ENCODE data around the gene GRIK4. TPM values are rescaled to one million over a fixed set of nuclear protein-coding genes. Genes with fewer than 3 reads are reported as not detected.

Gene GRIK4
- total RNA-seq, 1 experiment from 2014 or later: not detected

GRCh38 chr11:120940160-120940848 is 428.8 kb downstream of the GRIK4 start:
- Histone ChIP-seq H3K9me2 (replicated peaks; ENCODE audit: insufficient read depth, low read length) (no peaks in the 10 kb centered on the region), H3K9me3 (ENCODE audit: low read length) (no peaks in the 10 kb centered on the region), H4K20me1 (ENCODE audit: insufficient read depth, low read depth, low read length) (no peaks in the 10 kb centered on the region), H3K4me3 (ENCODE audit: low read length) (no peak overlapping the region), H3K27ac (ENCODE audit: low read length) (no peak overlapping the region), H3K27me3 (ENCODE audit: low read length) (no peaks in the 10 kb centered on the region), H2AFZ (ENCODE audit: low read length) (no peak overlapping the region), H3K36me3 (ENCODE audit: insufficient read depth, low read length) (no peaks in the 10 kb centered on the region), H3K9ac (ENCODE audit: low read length) (no peak overlapping the region), H3K4me2 (ENCODE audit: low read depth, low read length, poor library complexity, severe bottlenecking) (no peak overlapping the region), H3K79me2 (ENCODE audit: low read length) (no peaks in the 10 kb centered on the region), H3K4me1 (ENCODE audit: low read length) (no peaks in the 10 kb centered on the region)
- DNase-seq: no peak

GRCh38 chr11:120941000-120941399 is 429.5 kb downstream of the GRIK4 start:
- H3K79me2 ChIP-seq (ENCODE audit: low read length): no peaks in the 10 kb centered on the region
- no peaks in the 10 kb centered on the region for H3K9me3 ChIP-seq (ENCODE audit: low read length)
- no peak overlapping the region for H3K9ac ChIP-seq (ENCODE audit: low read length)
- H3K27me3 ChIP-seq (ENCODE audit: low read length): no peaks in the 10 kb centered on the region
- no peak overlapping the region for H3K4me2 ChIP-seq (ENCODE audit: low read depth, low read length, poor library complexity, severe bottlenecking)
- no peak overlapping the region for H2AFZ ChIP-seq (ENCODE audit: low read length)
- no peaks in the 10 kb centered on the region for H3K36me3 ChIP-seq (ENCODE audit: insufficient read depth, low read length)
- no peak overlapping the region for H3K27ac ChIP-seq (ENCODE audit: low read length)
- H3K4me1 ChIP-seq (ENCODE audit: low read length): no peaks in the 10 kb centered on the region
- no peak for DNase-seq
- no peaks in the 10 kb centered on the region for H4K20me1 ChIP-seq (ENCODE audit: insufficient read depth, low read depth, low read length)
- no peak overlapping the region for H3K4me3 ChIP-seq (ENCODE audit: low read length)
- H3K9me2 ChIP-seq (replicated peaks; ENCODE audit: insufficient read depth, low read length): no peaks in the 10 kb centered on the region

GRCh38 chr11:120942701-120943100 is 431.2 kb downstream of the GRIK4 start:
- Histone ChIP-seq H3K4me1 (ENCODE audit: low read length) (no peaks in the 10 kb centered on the region), H3K27me3 (ENCODE audit: low read length) (no peaks in the 10 kb centered on the region), H3K27ac (ENCODE audit: low read length) (no peak overlapping the region), H3K9me3 (ENCODE audit: low read length) (no peaks in the 10 kb centered on the region), H2AFZ (ENCODE audit: low read length) (no peak overlapping the region), H3K4me2 (ENCODE audit: low read depth, low read length, poor library complexity, severe bottlenecking) (no peak overlapping the region), H4K20me1 (ENCODE audit: insufficient read depth, low read depth, low read length) (no peaks in the 10 kb centered on the region), H3K79me2 (ENCODE audit: low read length) (no peaks in the 10 kb centered on the region), H3K9me2 (replicated peaks; ENCODE audit: insufficient read depth, low read length) (no peaks in the 10 kb centered on the region), H3K36me3 (ENCODE audit: insufficient read depth, low read length) (no peaks in the 10 kb centered on the region), H3K9ac (ENCODE audit: low read length) (no peak overlapping the region), H3K4me3 (ENCODE audit: low read length) (no peak overlapping the region)
- DNase-seq: no peak

GRCh38 chr11:120945042-120945441 is 433.5 kb downstream of the GRIK4 start:
- Histone ChIP-seq H3K4me2 (ENCODE audit: low read depth, low read length, poor library complexity, severe bottlenecking) (no peak overlapping the region), H3K27ac (ENCODE audit: low read length) (no peak overlapping the region)

GRCh38 chr11:120950880-120951279 is 439.3 kb downstream of the GRIK4 start:
- Histone ChIP-seq H4K20me1 (ENCODE audit: insufficient read depth, low read depth, low read length) (no peaks in the 10 kb centered on the region), H3K9me2 (replicated peaks; ENCODE audit: insufficient read depth, low read length) (no peaks in the 10 kb centered on the region), H3K4me1 (ENCODE audit: low read length) (no peaks in the 10 kb centered on the region), H3K36me3 (ENCODE audit: insufficient read depth, low read length) (no peaks in the 10 kb centered on the region), H3K9ac (ENCODE audit: low read length) (no peak overlapping the region), H3K4me3 (ENCODE audit: low read length) (no peak overlapping the region), H3K9me3 (ENCODE audit: low read length) (no peaks in the 10 kb centered on the region), H3K27ac (ENCODE audit: low read length) (no peak overlapping the region), H2AFZ (ENCODE audit: low read length) (no peak overlapping the region), H3K4me2 (ENCODE audit: low read depth, low read length, poor library complexity, severe bottlenecking) (no peak overlapping the region), H3K79me2 (ENCODE audit: low read length) (no peaks in the 10 kb centered on the region), H3K27me3 (ENCODE audit: low read length) (no peaks in the 10 kb centered on the region)
- DNase-seq: no peak

More at GRCh38 chr11:120945042-120945441, 433.5 kb downstream of the GRIK4 start:
- H3K9me3 ChIP-seq (ENCODE audit: low read length): no peaks in the 10 kb centered on the region
- no peaks in the 10 kb centered on the region for H4K20me1 ChIP-seq (ENCODE audit: insufficient read depth, low read depth, low read length)
- H3K4me3 ChIP-seq (ENCODE audit: low read length): no peak overlapping the region
- no peak overlapping the region for H2AFZ ChIP-seq (ENCODE audit: low read length)
- no peaks in the 10 kb centered on the region for H3K4me1 ChIP-seq (ENCODE audit: low read length)
- H3K9me2 ChIP-seq (replicated peaks; ENCODE audit: insufficient read depth, low read length): no peaks in the 10 kb centered on the region
- no peaks in the 10 kb centered on the region for H3K36me3 ChIP-seq (ENCODE audit: insufficient read depth, low read length)
- H3K27me3 ChIP-seq (ENCODE audit: low read length): no peaks in the 10 kb centered on the region
- DNase-seq: no peak
- no peaks in the 10 kb centered on the region for H3K79me2 ChIP-seq (ENCODE audit: low read length)
- H3K9ac ChIP-seq (ENCODE audit: low read length): no peak overlapping the region

- no peaks in the 10 kb centered on the region for H3K9me2 ChIP-seq (replicated peaks; ENCODE audit: insufficient read depth, low read length)
- H3K9ac ChIP-seq (ENCODE audit: low read length): no peak overlapping the region
- no peaks in the 10 kb centered on the region for H3K79me2 ChIP-seq (ENCODE audit: low read length)
- peak; percentile 79 for DNase-seq
- no peaks in the 10 kb centered on the region for H3K4me1 ChIP-seq (ENCODE audit: low read length)
- H3K4me2 ChIP-seq (ENCODE audit: low read depth, low read length, poor library complexity, severe bottlenecking): no peak overlapping the region
- no peaks in the 10 kb centered on the region for H4K20me1 ChIP-seq (ENCODE audit: insufficient read depth, low read depth, low read length)
- H3K27me3 ChIP-seq (ENCODE audit: low read length): no peaks in the 10 kb centered on the region
- no peak overlapping the region for H3K27ac ChIP-seq (ENCODE audit: low read length)
- H3K9me3 ChIP-seq (ENCODE audit: low read length): no peaks in the 10 kb centered on the region
- no peak overlapping the region for H2AFZ ChIP-seq (ENCODE audit: low read length)
- no peak overlapping the region for H3K4me3 ChIP-seq (ENCODE audit: low read length)
- H3K36me3 ChIP-seq (ENCODE audit: insufficient read depth, low read length): no peaks in the 10 kb centered on the region
Observed at GRCh38 chr11:120952461-120953434, 441.2 kb downstream of the GRIK4 start.

GRCh38 chr11:120954381-120954780 is 442.8 kb downstream of the GRIK4 start:
- Histone ChIP-seq H3K27me3 (ENCODE audit: low read length) (no peaks in the 10 kb centered on the region), H3K4me2 (ENCODE audit: low read depth, low read length, poor library complexity, severe bottlenecking) (no peak overlapping the region), H3K9ac (ENCODE audit: low read length) (no peak overlapping the region), H3K27ac (ENCODE audit: low read length) (no peak overlapping the region), H4K20me1 (ENCODE audit: insufficient read depth, low read depth, low read length) (no peaks in the 10 kb centered on the region), H3K4me3 (ENCODE audit: low read length) (no peak overlapping the region), H3K79me2 (ENCODE audit: low read length) (no peaks in the 10 kb centered on the region), H3K9me3 (ENCODE audit: low read length) (no peaks in the 10 kb centered on the region), H3K9me2 (replicated peaks; ENCODE audit: insufficient read depth, low read length) (no peaks in the 10 kb centered on the region), H2AFZ (ENCODE audit: low read length) (no peak overlapping the region), H3K4me1 (ENCODE audit: low read length) (no peaks in the 10 kb centered on the region), H3K36me3 (ENCODE audit: insufficient read depth, low read length) (no peaks in the 10 kb centered on the region)
- DNase-seq: no peak

- H3K4me2 ChIP-seq (ENCODE audit: low read depth, low read length, poor library complexity, severe bottlenecking): no peak overlapping the region
- no peaks in the 10 kb centered on the region for H3K9me3 ChIP-seq (ENCODE audit: low read length)
- no peaks in the 10 kb centered on the region for H3K36me3 ChIP-seq (ENCODE audit: insufficient read depth, low read length)
- H3K27ac ChIP-seq (ENCODE audit: low read length): no peak overlapping the region
- H3K79me2 ChIP-seq (ENCODE audit: low read length): no peaks in the 10 kb centered on the region
- no peaks in the 10 kb centered on the region for H3K27me3 ChIP-seq (ENCODE audit: low read length)
- H3K4me1 ChIP-seq (ENCODE audit: low read length): no peaks in the 10 kb centered on the region
- no peak overlapping the region for H3K4me3 ChIP-seq (ENCODE audit: low read length)
- peak; percentile 45 for DNase-seq
- no peaks in the 10 kb centered on the region for H3K9me2 ChIP-seq (replicated peaks; ENCODE audit: insufficient read depth, low read length)
- H4K20me1 ChIP-seq (ENCODE audit: insufficient read depth, low read depth, low read length): no peaks in the 10 kb centered on the region
- H3K9ac ChIP-seq (ENCODE audit: low read length): no peak overlapping the region
- H2AFZ ChIP-seq (ENCODE audit: low read length): no peak overlapping the region
Observed at GRCh38 chr11:120956710-120957495, 445.4 kb downstream of the GRIK4 start.

Data from Karpas-422 (cell line).